C1 segment of cervical spinal cord (tissue), 14 donors: Measurements from ENCODE around the gene ZNRF4.

Source experiments
- DNase-seq, 14 donors: peaks; one replicate each; lab custom pipeline; 2025; lab: John Stamatoyannopoulos, UW

ZNRF4 gene

DNA sequence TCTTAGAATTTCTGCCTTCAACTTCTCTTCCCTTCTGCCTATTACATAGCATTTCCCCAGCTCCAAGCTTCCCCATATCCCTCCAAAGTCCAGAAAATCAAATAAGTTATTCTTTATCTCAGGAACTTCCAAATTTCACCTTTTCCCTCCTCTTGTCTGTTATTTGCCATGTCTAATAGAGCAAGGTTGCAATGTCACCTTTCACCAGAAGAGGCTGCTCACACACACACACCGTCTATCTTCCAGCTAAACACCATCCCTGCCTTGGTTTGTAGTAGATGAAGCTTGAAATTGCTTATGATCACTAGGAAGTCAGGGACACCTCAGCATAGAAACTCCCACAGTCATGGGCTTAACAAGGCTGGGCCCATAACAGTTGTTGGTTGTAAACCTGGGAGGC lies 48.4 kb downstream of the ZNRF4 start:
- DNase-seq: no peak

DNA sequence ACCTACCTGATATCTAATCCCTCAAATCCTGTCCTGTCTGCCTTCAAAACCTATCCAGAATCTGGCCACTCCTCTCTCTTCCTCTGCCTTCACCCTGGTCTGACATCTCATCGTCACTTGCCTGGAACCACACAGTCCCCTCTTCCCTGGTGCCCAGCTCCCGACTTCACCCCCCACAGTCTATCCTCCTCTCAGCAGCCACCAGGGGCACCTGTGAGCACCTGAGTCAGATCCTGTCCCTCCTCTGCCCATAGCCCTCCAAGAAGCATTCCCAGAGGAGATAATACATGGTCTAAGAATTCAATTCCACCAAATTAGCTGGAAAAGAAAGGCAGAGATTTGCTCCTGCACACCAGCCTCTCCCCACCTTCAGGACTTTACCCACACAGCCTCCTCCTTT lies 48.9 kb downstream of the ZNRF4 start:
- DNase-seq: no peak
